RPMI7951 (cell line): ENCODE measurements around the gene SYK. TPM values are rescaled to one million over a fixed set of nuclear protein-coding genes. Genes with fewer than 3 reads are reported as not detected.
"Not testable (repeated sequence)": the region's sequence is repeated elsewhere in the genome, so short reads cannot be mapped to it uniquely, and the experiment has no call there.

ENCODE experiments used
- DNase-seq: peaks from one replicate; pipeline ENCODE4 v3.0.0-alpha.2; 2012; ENCODE audit warnings: low read depth
- total RNA-seq: library from RNA; depleted of rRNA; stranded (reverse); fragments of >200 nt; shearing (Covaris generic); gene quantifications from 2 replicates; pipeline ENCODE4 v1.2.3, GENCODE V29; 2014

SYK gene
- total RNA-seq, 1 experiment from 2014 or later = not detected

DNA sequence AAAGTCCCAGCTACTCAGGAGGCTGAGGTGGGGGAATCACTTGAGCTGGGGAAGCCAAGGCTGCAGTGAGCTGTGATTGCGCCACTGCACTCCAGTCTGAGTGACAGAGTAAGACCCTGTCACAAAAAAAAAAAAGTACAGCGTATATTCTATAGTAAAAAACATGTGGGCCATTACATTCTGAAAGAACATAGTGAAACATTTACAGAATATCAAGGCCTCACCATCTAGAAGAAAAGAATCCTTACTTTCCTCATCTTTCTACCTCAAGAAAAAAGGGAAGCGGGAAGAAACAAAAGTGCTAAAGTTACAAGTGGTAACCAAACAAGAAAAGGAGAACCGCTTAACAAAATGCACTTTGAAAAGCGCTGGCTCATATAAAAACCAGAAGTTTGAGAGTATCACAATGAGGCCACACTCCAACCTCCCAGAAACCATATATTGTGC lies 5.7 kb upstream of the SYK start:
- no peak for DNase-seq

DNA sequence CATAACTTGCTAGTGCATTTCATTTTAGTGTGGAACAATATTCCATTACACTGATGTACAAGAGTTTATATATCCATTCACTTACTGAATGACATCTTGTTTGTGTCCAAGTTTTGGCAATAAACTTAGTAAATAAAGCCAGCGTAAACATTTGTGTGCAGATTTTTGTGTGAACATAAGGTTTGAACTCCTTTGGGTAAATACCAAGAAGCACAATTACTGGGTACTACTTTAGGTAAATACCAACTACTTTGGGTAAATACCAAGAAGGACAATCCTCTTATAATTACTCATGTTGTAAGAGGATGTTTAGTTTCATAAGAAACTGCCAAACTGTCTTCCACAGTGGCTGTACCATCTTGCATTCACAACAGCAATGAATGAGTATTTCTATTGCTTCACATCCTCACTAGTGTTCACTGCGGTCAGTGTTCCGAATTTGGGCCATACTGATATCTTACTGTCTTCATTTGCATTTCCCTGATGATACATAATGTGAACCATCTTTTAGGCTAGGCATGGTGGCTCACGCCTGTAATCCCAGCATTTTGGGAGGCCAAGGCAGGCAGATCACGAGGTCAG lies 2.3 kb upstream of the SYK start:
- DNase-seq = no peak

DNA sequence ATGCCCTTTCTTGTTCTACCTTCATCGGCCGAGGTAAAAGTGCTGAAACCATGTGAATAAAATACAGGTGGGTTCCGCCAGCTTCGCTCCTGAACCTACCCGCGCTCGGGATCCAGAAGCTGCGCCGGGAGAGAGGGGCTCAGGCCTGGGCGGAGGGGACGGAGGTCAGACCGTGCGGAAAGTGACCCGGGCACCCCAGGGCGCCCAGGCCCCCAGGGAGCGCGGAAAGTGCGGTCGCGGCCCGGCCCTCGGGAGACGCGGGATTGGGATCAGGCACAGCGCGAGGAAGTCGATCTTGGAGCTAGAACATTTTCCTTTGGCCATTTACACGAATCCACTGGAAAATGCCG lies 329 bp downstream of the SYK start:
- no peak for DNase-seq

DNA sequence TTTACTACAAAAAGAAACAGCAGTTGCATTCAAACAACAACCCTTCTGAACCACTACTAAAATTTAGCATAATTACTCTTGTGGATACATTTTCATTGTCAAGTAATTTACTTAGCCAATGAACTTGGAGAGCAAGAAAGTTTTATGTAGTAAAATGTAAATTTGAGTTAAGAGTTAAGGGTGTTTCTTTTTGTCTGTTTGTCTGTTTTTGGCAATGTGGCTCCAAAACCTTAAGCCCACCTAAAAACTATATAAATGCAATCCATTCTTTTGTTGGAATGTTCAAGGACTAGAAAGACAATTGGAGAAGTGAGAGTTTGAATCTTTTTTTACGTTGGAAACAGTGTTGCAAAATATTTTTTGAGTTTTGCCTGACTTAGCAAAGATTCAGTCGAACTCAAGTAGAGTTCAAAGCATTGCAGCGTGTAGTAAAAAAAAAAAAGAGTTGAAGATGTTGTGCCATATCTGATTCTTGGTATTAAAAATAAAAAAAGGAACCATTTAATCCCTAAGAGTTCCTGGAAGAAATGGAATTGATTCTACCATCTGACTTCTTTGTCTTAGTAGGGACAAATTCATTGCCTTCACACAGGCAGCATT lies 867 bp downstream of the SYK start:
- DNase-seq = no peak

- DNase-seq = no peak
Measured at GRCh38 chr9:90803860-90804593, 2.4 kb downstream of the SYK start.

DNA sequence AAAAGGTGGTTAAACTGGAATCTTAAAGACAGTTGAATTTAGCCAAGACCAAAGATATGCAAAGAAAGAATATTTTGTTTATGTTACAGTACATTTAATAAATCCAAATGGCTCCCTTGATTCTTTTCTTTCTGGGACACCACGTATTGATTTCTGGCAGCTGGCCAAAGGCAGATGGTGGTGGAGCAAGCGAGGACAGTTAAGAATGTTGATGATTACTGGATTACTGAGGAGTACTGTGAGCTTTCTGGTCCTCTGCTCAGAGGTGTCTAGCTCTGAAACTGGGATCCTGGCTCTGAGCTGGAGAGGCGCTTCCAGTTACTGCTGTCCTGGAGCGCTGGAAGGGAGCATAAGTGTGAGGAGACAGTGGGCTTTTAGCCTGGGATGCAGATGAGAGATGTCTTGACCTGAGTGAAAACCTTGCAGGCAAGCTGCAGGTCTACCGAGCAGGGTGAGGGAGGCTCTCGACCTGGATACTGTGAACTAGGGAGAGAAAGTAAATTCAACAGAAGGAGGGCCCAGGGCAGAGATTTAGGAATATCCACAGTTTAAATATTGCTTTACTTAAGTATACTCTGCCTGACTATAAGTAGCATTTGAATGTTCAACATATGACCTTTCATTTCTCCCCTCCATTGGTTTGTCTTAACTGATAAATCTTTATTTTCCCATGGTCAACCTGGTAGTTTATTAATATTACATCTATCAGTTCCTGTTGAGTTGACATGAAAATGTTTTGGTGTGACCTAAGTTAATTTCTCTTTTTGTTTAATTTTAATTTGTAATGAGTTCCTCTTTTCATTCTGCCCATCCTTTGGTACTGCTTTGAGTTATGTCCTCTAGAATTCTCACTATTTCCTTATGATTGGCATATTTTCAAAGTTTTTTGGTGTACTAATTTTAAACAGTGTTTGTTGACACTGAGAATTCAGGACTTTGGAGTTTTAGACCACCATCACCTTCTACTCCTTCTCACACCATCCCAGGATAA lies 3.7 kb downstream of the SYK start:
- no peak for DNase-seq

DNA sequence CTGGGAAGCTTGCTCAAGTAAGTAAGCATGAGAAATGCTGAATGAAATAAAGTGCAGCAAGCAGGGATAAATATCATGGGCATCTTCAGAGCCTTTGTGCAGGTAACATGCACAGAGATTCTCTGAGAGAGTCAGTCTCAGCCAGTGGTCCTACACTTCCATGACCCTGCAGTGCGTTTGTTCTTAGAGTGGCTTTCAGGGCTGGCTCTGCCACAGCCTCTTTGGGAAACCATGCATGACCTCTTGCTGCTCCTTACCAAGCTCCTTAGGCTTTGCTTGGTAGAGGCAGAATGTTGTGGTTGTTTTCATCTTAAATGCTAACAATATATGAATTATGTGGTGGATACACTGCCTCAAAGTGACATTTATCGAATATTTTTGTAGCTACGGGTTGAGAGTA lies 5.4 kb downstream of the SYK start:
- DNase-seq = no peak

- no peak for DNase-seq
Measured at GRCh38 chr9:90808398-90808797, 6.8 kb downstream of the SYK start.

DNA sequence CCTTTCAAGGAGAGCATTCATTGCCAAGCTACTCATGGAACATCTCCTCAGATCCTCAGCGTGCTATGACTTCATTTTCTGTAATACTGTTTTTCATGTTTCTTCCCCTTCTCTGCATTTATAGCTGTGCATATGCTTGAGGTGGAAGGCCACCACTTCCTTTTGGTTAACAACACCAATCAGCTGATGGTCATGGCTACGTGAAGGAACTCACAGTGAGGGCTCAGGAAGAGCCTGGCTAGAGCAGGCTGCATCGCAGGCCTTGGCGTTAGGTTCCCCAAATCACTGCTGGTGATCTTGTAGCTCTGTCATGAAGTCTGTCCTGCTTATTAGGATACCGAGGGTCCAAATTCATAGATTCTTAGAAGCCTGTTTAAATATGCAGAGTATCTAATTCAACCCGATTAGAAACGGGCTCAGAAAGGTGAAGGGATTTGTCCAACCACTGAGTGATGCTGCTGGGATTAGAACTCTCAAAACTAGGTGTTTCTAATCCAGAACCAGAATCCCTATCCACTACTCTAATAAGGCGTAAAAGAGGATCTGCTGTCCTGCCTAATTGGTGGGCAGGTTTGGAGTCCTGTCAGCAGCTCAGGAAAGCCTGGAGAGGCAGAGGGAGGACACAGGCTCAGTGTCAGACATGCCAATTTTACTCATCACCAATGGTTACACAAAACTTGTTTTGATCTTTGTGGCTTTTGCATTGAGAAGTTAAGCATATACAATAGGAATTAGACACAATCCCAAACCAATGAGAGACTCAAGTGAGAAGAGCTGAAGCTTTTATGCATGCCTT lies 7.5 kb downstream of the SYK start:
- DNase-seq = no peak

- no peak for DNase-seq
Measured at GRCh38 chr9:90810691-90811090, 9.1 kb downstream of the SYK start.

GRCh38 chr9:90813046-90813445 lies 11.4 kb downstream of the SYK start:
- no peak for DNase-seq

DNA sequence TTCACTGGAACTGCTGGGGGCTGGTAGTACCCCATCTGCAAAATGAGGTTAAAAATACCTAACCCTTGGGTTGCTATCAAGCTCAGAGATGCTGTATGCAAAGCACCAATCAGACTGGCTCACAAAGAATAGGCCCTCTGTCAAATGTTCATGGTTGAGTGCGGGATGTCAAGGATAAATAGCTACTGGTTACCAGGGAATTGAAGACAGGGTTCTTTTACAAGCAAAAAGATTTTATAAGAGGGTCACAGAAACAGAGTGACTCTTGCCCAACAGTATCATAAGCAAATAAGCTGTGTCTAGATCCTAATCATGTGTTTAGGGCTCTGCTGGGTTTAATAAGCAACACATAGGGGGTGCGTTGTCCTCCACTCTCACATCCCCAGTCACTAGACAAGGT lies 11.9 kb downstream of the SYK start:
- no peak for DNase-seq

DNA sequence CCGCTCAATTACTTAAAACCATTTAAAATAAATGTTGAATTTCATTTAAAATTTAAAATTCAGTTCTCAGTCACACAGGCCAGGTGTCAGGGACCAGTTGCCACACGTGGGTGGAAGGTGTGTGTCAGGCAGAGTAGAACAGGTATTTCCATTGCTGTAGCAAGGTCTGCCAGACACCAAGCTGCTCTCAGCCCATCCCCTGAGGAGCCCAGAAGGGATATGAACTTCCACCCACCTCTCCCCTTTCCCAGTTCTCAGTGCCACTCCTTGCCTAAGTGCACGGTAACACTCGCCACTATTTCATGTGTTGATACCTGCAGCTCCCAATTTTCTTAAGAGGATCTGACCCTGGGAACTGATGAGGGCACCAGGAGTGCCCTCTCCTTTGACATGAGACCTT lies 12.7 kb downstream of the SYK start:
- no peak for DNase-seq

- peak; percentile 5 for DNase-seq
Measured at GRCh38 chr9:90815183-90815943, 13.7 kb downstream of the SYK start.

DNA sequence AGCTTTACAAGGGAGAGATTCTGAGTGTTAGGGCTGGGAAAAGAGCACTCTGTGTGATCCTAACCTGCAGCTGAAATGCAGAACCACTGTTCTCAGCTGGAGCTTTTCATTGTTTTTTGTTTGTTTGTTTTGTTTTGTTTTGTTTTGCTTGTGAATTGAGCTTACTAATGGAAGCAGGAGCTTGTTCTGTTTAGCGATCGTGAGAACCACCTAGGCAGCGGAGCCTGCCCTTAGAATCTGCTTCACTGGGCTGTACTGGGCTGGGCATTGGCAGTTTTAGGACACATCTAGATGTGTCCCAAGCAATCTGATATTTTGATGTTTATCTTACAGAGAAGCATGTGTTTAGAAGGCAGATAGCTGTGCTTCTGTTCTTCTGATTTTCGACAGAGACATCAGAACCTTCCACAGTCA lies 14.3 kb downstream of the SYK start:
- no peak for DNase-seq

DNA sequence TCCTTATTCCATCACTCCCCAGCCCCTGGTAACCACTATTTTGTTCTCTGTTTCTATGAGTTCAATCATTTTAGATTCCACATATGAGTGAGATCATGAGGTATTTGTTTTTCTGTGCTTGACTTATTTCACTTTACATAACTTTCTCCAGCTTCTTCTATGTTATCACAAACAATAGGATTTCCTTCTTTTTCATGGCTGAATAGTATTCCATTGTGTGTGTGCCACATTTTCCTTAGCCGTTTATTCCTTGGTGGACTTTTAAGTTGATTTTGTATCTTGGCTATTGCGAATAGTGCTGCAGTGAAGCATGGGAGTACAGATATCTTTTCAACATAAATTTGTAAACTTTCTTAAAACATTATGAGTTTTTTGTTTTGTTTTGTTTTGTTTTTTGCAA lies 15.1 kb downstream of the SYK start:
- DNase-seq = no peak

GRCh38 chr9:90818279-90818678 lies 16.7 kb downstream of the SYK start:
- DNase-seq = no peak

- not testable (repeated sequence) for DNase-seq
Measured at GRCh38 chr9:90820406-90820805, 18.8 kb downstream of the SYK start.

GRCh38 chr9:90821236-90821635 lies 19.6 kb downstream of the SYK start:
- not testable (repeated sequence) for DNase-seq

DNA sequence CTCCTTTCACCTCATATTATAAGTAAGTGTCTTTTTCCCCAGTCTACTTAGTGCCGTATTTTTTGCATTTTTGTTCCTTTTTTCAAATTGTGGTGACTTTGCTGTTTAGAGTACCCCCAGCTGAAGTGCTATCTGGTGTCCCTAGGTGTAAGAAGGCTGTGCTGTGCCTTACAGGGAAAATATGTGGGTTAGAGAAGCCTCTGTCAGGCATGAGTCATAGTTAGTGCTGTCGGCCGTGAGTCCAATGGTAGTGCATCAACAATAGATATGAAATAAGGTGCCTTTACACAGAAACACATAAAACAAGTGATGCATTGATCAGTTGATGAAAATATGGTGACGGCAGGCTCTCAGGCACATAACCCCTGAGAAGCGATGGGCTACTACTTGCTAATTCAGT lies 20.1 kb downstream of the SYK start:
- no peak for DNase-seq

GRCh38 chr9:90822866-90823265 lies 21.2 kb downstream of the SYK start:
- DNase-seq = no peak
